NCI-H128 (cell line): ENCODE data around the gene TFPT.

ENCODE experiments used
- DNase-seq: peaks from one replicate; lab custom pipeline; 2025; ENCODE audit not compliant: unreplicated experiment; lab: John Stamatoyannopoulos, UW

TFPT gene

DNA sequence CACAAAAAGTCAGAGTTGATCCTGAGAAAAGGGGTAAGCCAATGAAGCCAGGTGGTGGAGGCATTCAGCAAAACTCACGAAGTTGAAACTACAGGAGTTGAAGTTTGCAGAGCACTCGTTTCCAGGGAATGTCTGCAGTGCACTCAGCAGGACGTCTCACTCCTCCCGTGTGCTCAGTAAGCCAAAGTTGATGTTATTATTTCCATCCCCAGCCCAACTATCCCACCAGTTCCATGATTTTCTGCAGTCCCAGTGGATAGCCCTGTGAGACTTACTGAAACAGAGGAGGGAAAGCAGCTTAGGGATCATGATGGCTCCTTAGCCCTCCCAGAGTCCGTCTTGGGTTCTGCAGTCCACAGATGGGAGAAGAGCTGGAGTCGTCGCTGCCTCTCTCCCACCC, 34.4 kb downstream of the TFPT start, which contains the start of gene TARM1:
Gene TARM1, minus strand, starts transcription at position 334 of the 400 bp plus-strand sequence. Its CDS starts 25 bp downstream, at position 309.
- DNase-seq: no peak

DNA sequence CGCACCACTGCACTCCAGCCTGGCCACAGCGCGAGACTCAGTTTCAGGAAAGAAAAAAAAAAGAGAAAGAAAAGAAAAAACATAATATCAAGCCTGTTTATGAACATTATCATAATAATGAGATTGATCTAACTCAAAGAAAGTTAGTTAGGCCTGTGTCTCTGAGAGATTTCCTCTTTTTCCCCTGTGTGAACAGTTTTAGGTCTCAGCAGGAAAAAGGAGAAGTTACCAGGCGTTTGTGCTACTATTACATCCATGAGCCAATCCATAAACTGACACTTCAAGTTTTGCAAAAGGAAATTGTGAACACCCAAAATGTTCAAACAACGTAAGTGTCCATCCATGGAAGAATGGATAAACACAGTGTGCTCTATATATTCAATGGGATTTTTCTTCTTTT, 38.1 kb downstream of the TFPT start:
- DNase-seq: no peak

DNA sequence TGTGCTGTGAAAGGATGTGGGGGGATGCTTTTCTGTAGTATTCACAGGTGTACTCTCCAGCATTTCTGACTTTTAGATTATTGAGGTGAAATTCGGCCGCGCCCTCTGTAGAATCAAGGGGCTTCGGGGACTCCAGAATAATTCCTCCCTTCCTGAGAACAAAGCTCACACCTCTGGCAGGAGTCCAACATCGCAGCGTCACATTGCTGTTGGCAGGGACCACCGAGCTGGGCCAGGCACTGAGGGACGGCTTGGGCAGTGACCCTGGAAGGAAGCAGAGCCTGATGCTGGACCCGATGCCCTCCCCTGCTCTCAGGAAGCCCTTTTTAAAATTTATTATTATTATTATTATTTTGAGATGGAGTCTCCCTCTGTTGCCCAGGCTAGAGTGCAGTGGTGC, 40.6 kb downstream of the TFPT start:
- DNase-seq: no peak

DNA sequence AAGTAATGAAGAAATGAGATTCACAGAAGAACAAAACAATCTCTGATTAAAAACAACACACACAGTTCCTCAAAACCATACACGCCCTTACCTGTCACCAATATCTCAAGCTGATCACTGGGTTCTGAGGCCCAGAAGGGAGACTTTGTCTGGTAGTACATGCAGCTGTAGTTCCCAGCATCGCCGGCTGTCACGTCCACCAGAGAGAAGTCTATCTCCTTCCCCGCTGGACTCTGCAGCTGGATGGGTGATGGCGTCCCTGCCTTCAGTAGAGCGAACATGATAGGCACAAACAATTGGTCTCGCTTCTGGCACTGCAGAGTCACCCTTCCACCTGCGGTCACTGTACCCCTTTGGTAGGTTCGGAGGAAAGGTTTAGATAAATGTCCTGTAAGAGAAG, 41.6 kb downstream of the TFPT start:
- DNase-seq: no peak

DNA sequence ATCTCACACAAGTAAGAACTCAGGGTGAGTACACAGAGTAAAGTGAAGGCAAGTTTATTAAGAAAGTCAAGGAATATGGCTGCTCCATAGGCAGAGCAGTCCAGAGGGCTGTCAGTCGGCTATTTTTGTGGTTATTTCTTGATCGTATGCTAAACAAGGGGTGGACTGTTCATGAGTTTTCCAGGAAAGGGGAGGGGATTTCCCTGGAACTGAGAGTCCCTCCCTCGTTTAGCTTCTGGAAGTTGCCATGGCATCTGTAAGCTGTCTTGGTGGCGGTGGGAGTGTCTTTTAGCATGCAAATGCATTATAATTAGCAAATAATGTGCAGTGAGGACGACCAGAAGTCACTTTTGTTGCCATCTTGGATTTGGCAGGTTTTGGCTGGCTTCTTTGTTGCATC, 46.0 kb downstream of the TFPT start:
- DNase-seq: no peak

DNA sequence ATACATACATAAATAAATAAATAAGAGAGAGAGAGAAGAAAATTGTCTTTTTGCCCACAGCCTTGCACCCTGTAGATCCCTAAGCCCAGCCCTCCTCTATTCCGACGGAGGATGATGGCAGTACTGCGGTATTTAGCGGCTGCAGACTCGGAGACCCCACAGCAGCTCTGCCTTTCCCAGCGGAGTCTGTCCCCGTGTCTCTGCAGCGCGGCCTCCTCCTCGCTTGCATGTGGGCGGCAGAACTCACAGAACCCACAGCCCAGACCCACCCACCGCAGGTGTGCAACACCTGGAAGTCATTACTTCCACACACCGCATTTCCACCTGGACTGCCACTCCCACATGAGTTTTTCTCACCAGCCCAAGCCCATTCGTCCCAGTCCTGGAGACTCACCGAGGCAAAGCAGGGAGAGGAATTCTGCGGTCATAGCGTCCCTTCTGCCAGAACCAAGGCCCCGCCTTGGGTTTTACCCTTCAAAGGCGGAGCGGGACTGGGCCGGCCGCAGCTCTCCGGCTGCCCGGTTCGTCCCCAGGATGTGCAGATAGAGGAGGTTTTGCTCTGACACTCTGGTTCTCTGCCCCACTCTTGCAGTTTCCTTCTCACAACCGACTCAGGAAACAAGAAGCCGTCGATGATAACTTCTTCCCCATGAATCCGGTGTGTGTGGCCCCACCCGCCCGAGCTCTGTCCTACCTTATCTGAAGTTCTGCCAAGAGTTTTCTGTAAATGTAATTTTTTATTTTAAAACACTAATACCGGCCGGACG, 51.9 kb downstream of the TFPT start, which contains the start of gene VSTM1:
Gene VSTM1, minus strand, starts transcription at position 548 of the 767 bp plus-strand sequence. Its CDS starts 120 bp downstream, at position 428.
- DNase-seq: no peak

DNA sequence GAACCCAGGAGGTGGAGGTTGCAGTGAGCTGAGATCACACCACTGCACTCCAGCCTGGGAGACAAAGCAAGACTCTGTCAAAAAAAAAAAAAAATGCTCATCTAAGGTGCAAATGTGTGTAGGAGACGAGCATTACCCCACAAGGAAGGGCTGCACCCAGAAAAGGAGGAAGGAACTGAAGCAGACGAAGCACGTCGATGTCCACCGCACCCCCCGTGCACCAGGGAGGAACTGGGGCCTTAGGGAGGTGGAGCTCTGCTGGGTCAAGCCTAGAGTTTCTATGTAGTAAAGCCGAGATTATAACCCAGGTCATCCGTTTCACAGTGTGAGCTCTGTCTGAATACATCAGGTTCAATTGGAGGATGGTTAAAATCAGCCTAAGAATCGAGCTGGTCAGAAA, 52.8 kb downstream of the TFPT start:
- no peak for DNase-seq
